Panc1 (cell line): ENCODE data around the gene UGT1A6. TPM values are rescaled to one million over a fixed set of nuclear protein-coding genes. Genes with fewer than 3 reads are reported as not detected.

Source experiments
- ATAC-seq: fragments of 200-7000 bp; cut with Tn5 transposase; 2 replicates; pipeline ENCODE4 v1.9.1; 2020; ENCODE audit warnings: mild to moderate bottlenecking, moderate library complexity
- BruUV-seq: library from RNA; stranded (reverse); fragments of 400-500 nt; replicated peaks from 2 replicates; lab custom pipeline; 2021; lab: Mats Ljungman, UMichigan
- CTCF ChIA-PET: fragments of 300-600 bp; sonication (Branson Sonifier 250); formaldehyde crosslinking; loops from one replicate; lab custom pipeline; 2022; ENCODE audit warnings: antibody characterized with exemption; lab: Charles Lee
- POLR2A ChIA-PET: fragments of 300-600 bp; sonication (Branson Sonifier 250); formaldehyde crosslinking; loops from one replicate; lab custom pipeline; 2022; ENCODE audit warnings: antibody characterized with exemption; lab: Charles Lee
- DNase-seq: peaks from one replicate; pipeline ENCODE4 v3.0.0-alpha.2; 2010; ENCODE audit warnings: low read depth, low spot score
- H3K27ac ChIP-seq: 2 replicates; pipeline ENCODE4 v1.5.1; 2011; ENCODE audit warnings: mild to moderate bottlenecking, low read length, inconsistent platforms
- H3K27me3 ChIP-seq: fragments of 200-500 bp; sonication (Bioruptor generic); 2 replicates; pipeline ENCODE4 v1.6.0; 2014; ENCODE audit warnings: low read length, inconsistent platforms; ENCODE audit not compliant: control insufficient read depth, insufficient read depth
- H3K36me3 ChIP-seq: fragments of 200-500 bp; sonication (Bioruptor generic); 2 replicates; pipeline ENCODE4 v1.5.1; 2014; ENCODE audit warnings: inconsistent platforms, mild to moderate bottlenecking, low read length, moderate library complexity; ENCODE audit not compliant: control insufficient read depth, insufficient read depth
- H3K4me1 ChIP-seq: 2 replicates; pipeline ENCODE4 v1.5.1; 2011; ENCODE audit warnings: inconsistent platforms, mild to moderate bottlenecking, low read length, moderate library complexity; ENCODE audit not compliant: control insufficient read depth, insufficient read depth
- H3K4me3 ChIP-seq, 2 experiments: 2 replicates each; pipeline ENCODE4 v1.5.1; 2011 to 2012; ENCODE audit warnings: low read depth in 2 of 2, low read length in 2 of 2, mild to moderate bottlenecking in 2 of 2, inconsistent platforms in 1 of 2, moderate library complexity in 1 of 2
- H3K9me3 ChIP-seq: fragments of 200-500 bp; sonication (Bioruptor generic); 2 replicates; pipeline ENCODE4 v1.5.1; 2014; ENCODE audit warnings: low read depth, mild to moderate bottlenecking, inconsistent platforms, low read length, moderate library complexity; ENCODE audit not compliant: control insufficient read depth, insufficient read depth
- POLR2AphosphoS5 ChIP-seq: IDR thresholded peaks from 2 replicates; pipeline ENCODE4 v1.6.1; 2012; ENCODE audit warnings: mild to moderate bottlenecking, low read depth, low read length, moderate library complexity
- SIN3A ChIP-seq: IDR thresholded peaks from 2 replicates; pipeline ENCODE4 v1.6.1; 2012; ENCODE audit warnings: low read depth, mild to moderate bottlenecking, low read length, moderate library complexity, borderline replicate concordance; ENCODE audit not compliant: insufficient read depth
- TCF7L2 ChIP-seq: IDR thresholded peaks from 2 replicates; pipeline ENCODE4 v1.6.1; 2011; ENCODE audit warnings: mild to moderate bottlenecking, low read depth, low read length, inconsistent platforms
- in situ Hi-C: cut with HindIII; loops from 2 replicates; pipeline ENCODE4 v1.10.0; 2016; ENCODE audit warnings: low sequenced_read_pairs, low pct_unique_long_range_greater_than_20kb
- intact Hi-C: fragments of 100-400 bp; cut with micrococcal nuclease; formaldehyde crosslinking; loops from one replicate; pipeline ENCODE4 v1.10.0; 2022; ENCODE audit not compliant: unreplicated experiment
- total RNA-seq: library from RNA; stranded (reverse); gene quantifications from one replicate; pipeline ENCODE4 v1.2.1, GENCODE V29; 2021; ENCODE audit not compliant: unreplicated experiment
- TF ChIP-seq, protein P1 (sequence below): fragments of 450-650 bp; IDR thresholded peaks from 2 replicates; pipeline ENCODE4 v1.5.1; 2017; ENCODE audit warnings: mild to moderate bottlenecking
- TF ChIP-seq, protein P2 (sequence below), 2 experiments: IDR thresholded peaks; 2 replicates each; pipeline ENCODE4 v1.6.1; 2011 to 2012; ENCODE audit warnings: low read depth in 2 of 2, control low read depth in 1 of 2, low read length in 1 of 2, mild to moderate bottlenecking in 1 of 2, moderate library complexity in 1 of 2; ENCODE audit not compliant: insufficient read depth in 1 of 2

Gene UGT1A6
- total RNA-seq, 1 experiment from 2014 or later: not detected

DNA sequence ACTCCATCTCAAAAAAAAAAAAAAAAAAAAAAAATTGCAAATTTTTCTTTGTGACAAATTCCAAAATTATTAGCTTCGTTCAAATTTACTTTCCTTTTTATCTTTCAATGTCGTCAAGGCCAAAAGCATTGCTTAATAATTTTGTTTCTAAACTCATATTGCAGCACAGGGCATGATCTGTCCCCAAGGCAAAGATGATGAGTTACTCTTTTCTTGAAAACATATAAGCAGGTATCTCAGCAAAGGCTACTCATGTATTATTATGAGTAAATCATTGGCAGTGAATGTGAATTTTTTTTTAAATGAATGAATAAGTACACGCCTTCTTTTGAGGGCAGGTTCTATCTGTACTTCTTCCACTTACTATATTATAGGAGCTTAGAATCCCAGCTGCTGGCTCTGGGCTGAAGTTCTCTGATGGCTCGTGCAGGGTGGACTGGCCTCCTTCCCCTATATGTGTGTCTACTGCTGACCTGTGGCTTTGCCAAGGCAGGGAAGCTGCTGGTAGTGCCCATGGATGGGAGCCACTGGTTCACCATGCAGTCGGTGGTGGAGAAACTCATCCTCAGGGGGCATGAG is 11.1 kb upstream of the UGT1A6 start, which contains the start of gene UGT1A7:
UGT1A7 (plus strand) TSS at position 381 of the 579 bp plus-strand sequence; CDS start at position 418, 37 bp downstream.
- ATAC-seq (no peak), DNase-seq (no peak)
- H3K27me3 ChIP-seq: no peaks in the 10 kb centered on the region
- no peaks in the 10 kb centered on the region for H3K9me3 ChIP-seq
- no peak within 1 kb of the TSS for H3K27ac ChIP-seq
- H3K36me3 ChIP-seq: no peaks in the 10 kb centered on the region
- POLR2A ChIA-PET: no interaction called here
- CTCF ChIA-PET: no interaction called here
- TF ChIP-seq, protein P1, sequence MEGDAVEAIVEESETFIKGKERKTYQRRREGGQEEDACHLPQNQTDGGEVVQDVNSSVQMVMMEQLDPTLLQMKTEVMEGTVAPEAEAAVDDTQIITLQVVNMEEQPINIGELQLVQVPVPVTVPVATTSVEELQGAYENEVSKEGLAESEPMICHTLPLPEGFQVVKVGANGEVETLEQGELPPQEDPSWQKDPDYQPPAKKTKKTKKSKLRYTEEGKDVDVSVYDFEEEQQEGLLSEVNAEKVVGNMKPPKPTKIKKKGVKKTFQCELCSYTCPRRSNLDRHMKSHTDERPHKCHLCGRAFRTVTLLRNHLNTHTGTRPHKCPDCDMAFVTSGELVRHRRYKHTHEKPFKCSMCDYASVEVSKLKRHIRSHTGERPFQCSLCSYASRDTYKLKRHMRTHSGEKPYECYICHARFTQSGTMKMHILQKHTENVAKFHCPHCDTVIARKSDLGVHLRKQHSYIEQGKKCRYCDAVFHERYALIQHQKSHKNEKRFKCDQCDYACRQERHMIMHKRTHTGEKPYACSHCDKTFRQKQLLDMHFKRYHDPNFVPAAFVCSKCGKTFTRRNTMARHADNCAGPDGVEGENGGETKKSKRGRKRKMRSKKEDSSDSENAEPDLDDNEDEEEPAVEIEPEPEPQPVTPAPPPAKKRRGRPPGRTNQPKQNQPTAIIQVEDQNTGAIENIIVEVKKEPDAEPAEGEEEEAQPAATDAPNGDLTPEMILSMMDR: no peak
- TF ChIP-seq SIN3A: no peak
- TF ChIP-seq, protein P2, sequence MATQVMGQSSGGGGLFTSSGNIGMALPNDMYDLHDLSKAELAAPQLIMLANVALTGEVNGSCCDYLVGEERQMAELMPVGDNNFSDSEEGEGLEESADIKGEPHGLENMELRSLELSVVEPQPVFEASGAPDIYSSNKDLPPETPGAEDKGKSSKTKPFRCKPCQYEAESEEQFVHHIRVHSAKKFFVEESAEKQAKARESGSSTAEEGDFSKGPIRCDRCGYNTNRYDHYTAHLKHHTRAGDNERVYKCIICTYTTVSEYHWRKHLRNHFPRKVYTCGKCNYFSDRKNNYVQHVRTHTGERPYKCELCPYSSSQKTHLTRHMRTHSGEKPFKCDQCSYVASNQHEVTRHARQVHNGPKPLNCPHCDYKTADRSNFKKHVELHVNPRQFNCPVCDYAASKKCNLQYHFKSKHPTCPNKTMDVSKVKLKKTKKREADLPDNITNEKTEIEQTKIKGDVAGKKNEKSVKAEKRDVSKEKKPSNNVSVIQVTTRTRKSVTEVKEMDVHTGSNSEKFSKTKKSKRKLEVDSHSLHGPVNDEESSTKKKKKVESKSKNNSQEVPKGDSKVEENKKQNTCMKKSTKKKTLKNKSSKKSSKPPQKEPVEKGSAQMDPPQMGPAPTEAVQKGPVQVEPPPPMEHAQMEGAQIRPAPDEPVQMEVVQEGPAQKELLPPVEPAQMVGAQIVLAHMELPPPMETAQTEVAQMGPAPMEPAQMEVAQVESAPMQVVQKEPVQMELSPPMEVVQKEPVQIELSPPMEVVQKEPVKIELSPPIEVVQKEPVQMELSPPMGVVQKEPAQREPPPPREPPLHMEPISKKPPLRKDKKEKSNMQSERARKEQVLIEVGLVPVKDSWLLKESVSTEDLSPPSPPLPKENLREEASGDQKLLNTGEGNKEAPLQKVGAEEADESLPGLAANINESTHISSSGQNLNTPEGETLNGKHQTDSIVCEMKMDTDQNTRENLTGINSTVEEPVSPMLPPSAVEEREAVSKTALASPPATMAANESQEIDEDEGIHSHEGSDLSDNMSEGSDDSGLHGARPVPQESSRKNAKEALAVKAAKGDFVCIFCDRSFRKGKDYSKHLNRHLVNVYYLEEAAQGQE (IDR thresholded peaks at IDR 0.05; ENCODE audit: insufficient read depth in 1 of 2, low read depth in 2 of 2, low read length in 1 of 2): no peak
- TF ChIP-seq POLR2AphosphoS5: no peak
- no peak for TF ChIP-seq TCF7L2
- no peaks in the 10 kb centered on the region for H3K4me1 ChIP-seq
- intact Hi-C loops (no loop called here), in situ Hi-C loops (no loop called here)
- no peak within 1 kb of the TSS for H3K4me3 ChIP-seq
- BruUV-seq: no TSS peak

DNA sequence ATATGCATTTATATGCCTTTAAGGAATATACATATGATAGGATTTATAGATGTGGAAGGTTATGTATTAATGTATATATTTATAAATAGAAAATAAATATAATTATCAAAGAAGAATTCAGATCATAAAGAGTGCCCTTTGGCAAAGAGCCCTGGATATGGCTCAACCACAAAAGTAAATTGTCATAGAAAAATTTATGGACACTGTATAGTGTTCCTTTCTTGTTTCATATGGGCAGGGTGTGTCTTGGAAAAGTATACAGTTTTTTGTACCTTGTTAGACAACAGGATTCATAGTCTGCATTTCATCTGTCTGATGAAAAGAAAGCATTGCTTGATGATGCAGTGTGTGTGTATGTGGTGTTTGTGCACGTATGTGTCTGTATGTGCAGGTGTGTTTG is 8.1 kb upstream of the UGT1A6 start:
- Histone ChIP-seq H3K9me3 (no peaks in the 10 kb centered on the region), H3K27ac (no peak overlapping the region), H3K36me3 (no peaks in the 10 kb centered on the region), H3K4me1 (peaks cover 3% of the 10 kb centered on the region; the same call in 1 of the 2 replicates), H3K4me3 (no peak overlapping the region), H3K27me3 (no peaks in the 10 kb centered on the region)
- POLR2A ChIA-PET: no interaction called here
- in situ Hi-C loops: no loop called here
- intact Hi-C loops: no loop called here
- DNase-seq (no peak), ATAC-seq (no peak)
- CTCF ChIA-PET: no interaction called here
- TF ChIP-seq, protein P1: no peak
- TF ChIP-seq TCF7L2: no peak
- TF ChIP-seq SIN3A: no peak
- TF ChIP-seq, protein P2 (IDR thresholded peaks at IDR 0.05; ENCODE audit: insufficient read depth in 1 of 2, low read depth in 2 of 2, low read length in 1 of 2): no peak
- no peak for TF ChIP-seq POLR2AphosphoS5
- no TSS peak for BruUV-seq
